Measurements from ENCODE around the gene ATP8B1. TPM values are rescaled to one million over a fixed set of nuclear protein-coding genes. Genes with fewer than 3 reads are reported as not detected.
"Not testable (repeated sequence)": the region's sequence is repeated elsewhere in the genome, so short reads cannot be mapped to it uniquely, and the experiment has no call there.

The ATP8B1 gene
- total and polyA plus RNA-seq, 9 of the 15 experiments (the other 6 are each of a cell fraction or from before 2014, with no cell fraction given): 0.01 to 0.22 (median 0.03) TPM; not detected in 3

GRCh38 chr18:57737400-57738060, 65.6 kb downstream of the ATP8B1 start (continued):
- TF ChIP-seq, protein P1, sequence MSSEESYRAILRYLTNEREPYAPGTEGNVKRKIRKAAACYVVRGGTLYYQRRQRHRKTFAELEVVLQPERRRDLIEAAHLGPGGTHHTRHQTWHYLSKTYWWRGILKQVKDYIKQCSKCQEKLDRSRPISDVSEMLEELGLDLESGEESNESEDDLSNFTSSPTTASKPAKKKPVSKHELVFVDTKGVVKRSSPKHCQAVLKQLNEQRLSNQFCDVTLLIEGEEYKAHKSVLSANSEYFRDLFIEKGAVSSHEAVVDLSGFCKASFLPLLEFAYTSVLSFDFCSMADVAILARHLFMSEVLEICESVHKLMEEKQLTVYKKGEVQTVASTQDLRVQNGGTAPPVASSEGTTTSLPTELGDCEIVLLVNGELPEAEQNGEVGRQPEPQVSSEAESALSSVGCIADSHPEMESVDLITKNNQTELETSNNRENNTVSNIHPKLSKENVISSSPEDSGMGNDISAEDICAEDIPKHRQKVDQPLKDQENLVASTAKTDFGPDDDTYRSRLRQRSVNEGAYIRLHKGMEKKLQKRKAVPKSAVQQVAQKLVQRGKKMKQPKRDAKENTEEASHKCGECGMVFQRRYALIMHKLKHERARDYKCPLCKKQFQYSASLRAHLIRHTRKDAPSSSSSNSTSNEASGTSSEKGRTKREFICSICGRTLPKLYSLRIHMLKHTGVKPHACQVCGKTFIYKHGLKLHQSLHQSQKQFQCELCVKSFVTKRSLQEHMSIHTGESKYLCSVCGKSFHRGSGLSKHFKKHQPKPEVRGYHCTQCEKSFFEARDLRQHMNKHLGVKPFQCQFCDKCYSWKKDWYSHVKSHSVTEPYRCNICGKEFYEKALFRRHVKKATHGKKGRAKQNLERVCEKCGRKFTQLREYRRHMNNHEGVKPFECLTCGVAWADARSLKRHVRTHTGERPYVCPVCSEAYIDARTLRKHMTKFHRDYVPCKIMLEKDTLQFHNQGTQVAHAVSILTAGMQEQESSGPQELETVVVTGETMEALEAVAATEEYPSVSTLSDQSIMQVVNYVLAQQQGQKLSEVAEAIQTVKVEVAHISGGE (CRISPR knock-in tag; IDR thresholded peaks at IDR 0.05): peak in 1 of 3 experiments; percentile 46; a peak in 1 of 6 replicates

- H3K36me3 ChIP-seq (ENCODE audit: control insufficient read depth, insufficient read depth, low read length); ATAC-seq; H3K9ac ChIP-seq (ENCODE audit: insufficient read depth in 1 of 2, low read depth in 2 of 2, low read length in 2 of 2); H3K4me2 ChIP-seq (ENCODE audit: insufficient read depth, low read length); intact Hi-C loops (cut with micrococcal nuclease); CTCF ChIA-PET (ENCODE audit: low intra/inter-chr PET ratio); H3K27ac ChIP-seq (ENCODE audit: extremely low read depth, low read depth, low read length); H3K9me3 ChIP-seq (replicated peaks; ENCODE audit: control insufficient read depth, insufficient read depth, low read depth, low read length); DNase-seq (ENCODE audit: extremely low read depth in 1 of 4, low spot score in 3 of 4); H3K9me1 ChIP-seq (ENCODE audit: control insufficient read depth, insufficient read depth, low read length); H3K4me3 ChIP-seq; H3K79me2 ChIP-seq (ENCODE audit: control insufficient read depth, insufficient read depth, low read length); in situ Hi-C loops (cut with MboI); H3K27me3 ChIP-seq (ENCODE audit: control insufficient read depth in 2 of 2, insufficient read depth in 2 of 2, low read length in 2 of 2); BruUV-seq (replicated peaks); FAIRE-seq; H3K4me1 ChIP-seq (replicated peaks in 1 of 2; ENCODE audit: control insufficient read depth in 2 of 2, insufficient read depth in 2 of 2, low read length in 2 of 2); H4K20me1 ChIP-seq (replicated peaks; ENCODE audit: control insufficient read depth, insufficient read depth, low read length): not testable (repeated sequence)
- TF ChIP-seq, protein P2, sequence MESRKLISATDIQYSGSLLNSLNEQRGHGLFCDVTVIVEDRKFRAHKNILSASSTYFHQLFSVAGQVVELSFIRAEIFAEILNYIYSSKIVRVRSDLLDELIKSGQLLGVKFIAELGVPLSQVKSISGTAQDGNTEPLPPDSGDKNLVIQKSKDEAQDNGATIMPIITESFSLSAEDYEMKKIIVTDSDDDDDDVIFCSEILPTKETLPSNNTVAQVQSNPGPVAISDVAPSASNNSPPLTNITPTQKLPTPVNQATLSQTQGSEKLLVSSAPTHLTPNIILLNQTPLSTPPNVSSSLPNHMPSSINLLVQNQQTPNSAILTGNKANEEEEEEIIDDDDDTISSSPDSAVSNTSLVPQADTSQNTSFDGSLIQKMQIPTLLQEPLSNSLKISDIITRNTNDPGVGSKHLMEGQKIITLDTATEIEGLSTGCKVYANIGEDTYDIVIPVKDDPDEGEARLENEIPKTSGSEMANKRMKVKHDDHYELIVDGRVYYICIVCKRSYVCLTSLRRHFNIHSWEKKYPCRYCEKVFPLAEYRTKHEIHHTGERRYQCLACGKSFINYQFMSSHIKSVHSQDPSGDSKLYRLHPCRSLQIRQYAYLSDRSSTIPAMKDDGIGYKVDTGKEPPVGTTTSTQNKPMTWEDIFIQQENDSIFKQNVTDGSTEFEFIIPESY (CRISPR knock-in tag; IDR thresholded peaks at IDR 0.05): peak; percentile 52
- 0 out of 2 replicates have a peak overlapping the region, but pooled peaks have one; percentile 59 for H2AFZ ChIP-seq (ENCODE audit: low read depth, low read length)
- WGBS (ENCODE audit: insufficient coverage, low coverage, missing lambda C conversion rate): 61% methylated on average over 7 of the region's 18 CpGs
- POLR2A ChIA-PET: interaction anchor here (0.7 to 0.9 kb wide), 2 partner anchors 16 to 132 kb away, joined by 3 read pairs; no protein-coding TSS in a partner anchor
Observed at GRCh38 chr18:57735042-57735441, 68.1 kb downstream of the ATP8B1 start.
